ENCODE data around the gene SLC39A1. TPM values are rescaled to one million over a fixed set of nuclear protein-coding genes. Genes with fewer than 3 reads are reported as not detected.
"Not testable (repeated sequence)": the region's sequence is repeated elsewhere in the genome, so short reads cannot be mapped to it uniquely, and the experiment has no call there.

The SLC39A1 gene, protein sequence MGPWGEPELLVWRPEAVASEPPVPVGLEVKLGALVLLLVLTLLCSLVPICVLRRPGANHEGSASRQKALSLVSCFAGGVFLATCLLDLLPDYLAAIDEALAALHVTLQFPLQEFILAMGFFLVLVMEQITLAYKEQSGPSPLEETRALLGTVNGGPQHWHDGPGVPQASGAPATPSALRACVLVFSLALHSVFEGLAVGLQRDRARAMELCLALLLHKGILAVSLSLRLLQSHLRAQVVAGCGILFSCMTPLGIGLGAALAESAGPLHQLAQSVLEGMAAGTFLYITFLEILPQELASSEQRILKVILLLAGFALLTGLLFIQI
- 100 to 1,000 TPM in 1 of 8 experiments, 10 to 100 TPM in 7; 36.6 to 117 (median 57.0) TPM for total RNA-seq

GRCh38 chr1:153963030-153963849 lies at the start of gene SLC39A1:
TSS of gene SLC39A1 (minus strand) at chr1:153963537. CDS start at chr1:153962715, 822 bp downstream.
- in situ Hi-C loops (cut with MboI; ENCODE audit: low pct_unique_long_range_greater_than_20kb in 2 of 9, low sequenced_read_pairs in 9 of 9, unreplicated experiment in 9 of 9): loop anchor here in 1 of 9 experiments (25.0 kb wide), 1 partner anchor 301 kb away; the partner anchor contains the start of genes ILF2 and SNAPIN
- 0 to 2% (median 0%) methylated on average over 2 to 14 of the region's 54 CpGs; no CpG with 5 or more reads in 4 of the 10 experiments for WGBS, 10 experiments
- peak; percentile 51 to 70 (median 66) for ATAC-seq (replicated peaks in 6 of 8)
- Histone ChIP-seq H3K4me3 (peak within 1 kb of the TSS; percentile 61 to 81 (median 77)), H3K27ac (peak within 1 kb of the TSS; percentile 54 to 82), H3K4me1 (replicated peaks in 1 of 2) (peaks cover 24 to 30% of the 10 kb centered on the region in 2 donors)

DNA sequence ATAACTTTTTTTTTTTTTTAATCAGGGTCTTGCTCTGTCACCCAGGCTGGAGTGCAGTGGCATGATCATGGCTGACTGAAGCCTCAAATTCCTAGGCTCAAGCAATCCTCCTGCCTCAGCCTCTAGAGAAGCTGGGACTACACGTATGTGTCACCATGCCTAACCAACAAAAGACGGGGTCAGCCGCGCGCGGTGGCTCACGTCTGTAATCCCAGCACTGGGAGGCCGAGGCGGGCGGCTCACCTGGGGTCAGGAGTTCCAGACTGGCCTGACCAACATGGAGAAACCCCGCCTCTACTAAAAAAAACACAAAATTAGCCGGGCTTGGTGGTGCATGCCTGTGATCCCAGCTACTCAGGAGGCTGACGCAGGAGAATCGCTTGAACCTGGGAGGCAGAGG lies 49.2 kb upstream of the SLC39A1 start:
- H3K27ac ChIP-seq; H3K4me3 ChIP-seq; H3K4me1 ChIP-seq (replicated peaks in 1 of 2); ATAC-seq (replicated peaks in 6 of 8); in situ Hi-C loops (cut with MboI; ENCODE audit: low pct_unique_long_range_greater_than_20kb in 2 of 9, low sequenced_read_pairs in 9 of 9, unreplicated experiment in 9 of 9): not testable (repeated sequence)
- WGBS, 10 experiments: 85 to 100% (median 97%) methylated on average over 1 to 14 of the region's 14 CpGs; no CpG with 5 or more reads in 3 of the 10 experiments

GRCh38 chr1:154012129-154012528 lies 48.8 kb upstream of the SLC39A1 start:
- Histone ChIP-seq H3K4me3 (no peak overlapping the region), H3K27ac (no peak overlapping the region), H3K4me1 (replicated peaks in 1 of 2) (no peaks in the 10 kb centered on the region)
- in situ Hi-C loops (cut with MboI; ENCODE audit: low pct_unique_long_range_greater_than_20kb in 2 of 9, low sequenced_read_pairs in 9 of 9, unreplicated experiment in 9 of 9): no loop called here
- WGBS, 10 experiments: 33 to 100% (median 74%) methylated on average over 1 of the region's 1 CpG; no CpG with 5 or more reads in 3 of the 10 experiments
- ATAC-seq (replicated peaks in 6 of 8): no peak

- Histone ChIP-seq H3K4me3 (no peak overlapping the region), H3K27ac (no peak overlapping the region), H3K4me1 (replicated peaks in 1 of 2) (no peaks in the 10 kb centered on the region)
- in situ Hi-C loops (cut with MboI; ENCODE audit: low pct_unique_long_range_greater_than_20kb in 2 of 9, low sequenced_read_pairs in 9 of 9, unreplicated experiment in 9 of 9): no loop called here
- 91 to 100% (median 100%) methylated on average over 1 to 3 of the region's 3 CpGs; no CpG with 5 or more reads in 3 of the 10 experiments for WGBS, 10 experiments
- no peak for ATAC-seq (replicated peaks in 6 of 8)
These were observed 42.8 kb upstream of the SLC39A1 start for GRCh38 chr1:154006136-154006535.

DNA sequence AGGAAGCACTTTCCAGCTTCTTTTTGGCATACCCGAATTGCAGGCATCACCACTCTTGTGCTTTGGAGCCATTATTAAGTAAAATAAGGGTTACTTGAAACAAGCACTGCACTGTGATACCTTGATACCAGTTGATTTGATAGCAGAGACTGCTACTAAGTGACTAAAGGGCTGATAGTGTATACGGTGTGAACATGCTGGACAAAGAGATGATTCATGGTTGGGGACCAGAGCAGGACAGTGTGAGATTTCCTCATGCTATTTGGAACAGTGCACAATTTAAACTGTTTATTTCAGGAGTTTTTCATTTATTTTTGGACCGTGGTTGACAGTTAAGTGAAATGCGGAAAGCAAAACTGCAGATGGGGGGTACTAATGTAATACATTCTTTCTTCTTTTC lies 37.1 kb upstream of the SLC39A1 start:
- Histone ChIP-seq H3K4me1 (replicated peaks in 1 of 2) (no peaks in the 10 kb centered on the region), H3K27ac (no peak overlapping the region), H3K4me3 (no peak overlapping the region)
- 21 to 100% (median 83%) methylated on average over 2 to 4 of the region's 4 CpGs; no CpG with 5 or more reads in 1 of the 10 experiments for WGBS, 10 experiments
- in situ Hi-C loops (cut with MboI; ENCODE audit: low pct_unique_long_range_greater_than_20kb in 2 of 9, low sequenced_read_pairs in 9 of 9, unreplicated experiment in 9 of 9): no loop called here
- no peak for ATAC-seq (replicated peaks in 6 of 8)

- H3K4me1 ChIP-seq (replicated peaks in 1 of 2); H3K27ac ChIP-seq; H3K4me3 ChIP-seq: not testable (repeated sequence)
- ATAC-seq (replicated peaks in 6 of 8): peak in 1 of 8 experiments; percentile 5
- WGBS, 10 experiments: 84 to 98% (median 93%) methylated on average over 3 to 10 of the region's 10 CpGs; no CpG with 5 or more reads in 1 of the 10 experiments
- in situ Hi-C loops (cut with MboI; ENCODE audit: low pct_unique_long_range_greater_than_20kb in 2 of 9, low sequenced_read_pairs in 9 of 9, unreplicated experiment in 9 of 9): loop anchor here in 6 of 9 experiments (25.0 kb wide), 4 partner anchors 310 to 635 kb away; partner anchors contain the start of genes NPR1 (in 2 of the 6), ILF2 (in 1 of the 6), S100A9 (in 1 of the 6) and SNAPIN (in 1 of the 6)
These were observed 33.5 kb upstream of the SLC39A1 start for GRCh38 chr1:153996882-153997281.

DNA sequence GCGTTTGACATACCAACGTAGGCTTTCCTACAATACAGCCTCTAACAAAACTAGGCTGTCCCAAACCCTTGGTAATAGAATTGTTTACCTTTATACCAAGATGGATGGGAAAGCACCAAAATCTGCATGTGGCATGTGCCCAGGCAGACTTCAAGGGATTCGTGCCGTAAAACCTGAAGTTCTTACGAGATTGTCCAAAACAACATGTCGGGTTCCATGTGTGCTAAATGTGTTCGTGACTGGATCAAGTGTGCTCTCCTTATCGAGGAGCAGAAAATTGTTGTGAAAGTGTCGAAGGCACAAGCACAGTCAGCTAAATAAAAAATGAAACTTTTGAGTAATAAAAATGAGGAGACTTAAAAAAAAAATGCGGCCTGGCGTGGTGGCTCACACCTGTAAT lies 32.3 kb upstream of the SLC39A1 start:
- Histone ChIP-seq H3K27ac (no peak overlapping the region), H3K4me1 (replicated peaks in 1 of 2) (peaks cover 14% of the 10 kb centered on the region in 2 donors), H3K4me3 (no peak overlapping the region)
- 89 to 100% (median 95%) methylated on average over 2 to 11 of the region's 11 CpGs for WGBS, 10 experiments
- no peak for ATAC-seq (replicated peaks in 6 of 8)
- in situ Hi-C loops (cut with MboI; ENCODE audit: low pct_unique_long_range_greater_than_20kb in 2 of 9, low sequenced_read_pairs in 9 of 9, unreplicated experiment in 9 of 9): loop anchor here in 6 of 9 experiments (25.0 kb wide), 4 partner anchors 308 to 633 kb away; partner anchors contain the start of genes NPR1 (in 2 of the 6), ILF2 (in 1 of the 6), S100A9 (in 1 of the 6) and SNAPIN (in 1 of the 6)

- no peak for ATAC-seq (replicated peaks in 6 of 8)
- in situ Hi-C loops (cut with MboI; ENCODE audit: low pct_unique_long_range_greater_than_20kb in 2 of 9, low sequenced_read_pairs in 9 of 9, unreplicated experiment in 9 of 9): loop anchor here in 6 of 9 experiments (25.0 kb wide), 4 partner anchors 308 to 633 kb away; partner anchors contain the start of genes NPR1 (in 2 of the 6), ILF2 (in 1 of the 6), S100A9 (in 1 of the 6) and SNAPIN (in 1 of the 6)
- no peak overlapping the region for H3K27ac ChIP-seq
- H3K4me1 ChIP-seq (replicated peaks in 1 of 2): peaks cover 15% of the 10 kb centered on the region in 2 donors
- no peak overlapping the region for H3K4me3 ChIP-seq
- WGBS, 10 experiments: 75 to 100% (median 100%) methylated on average over 1 to 3 of the region's 3 CpGs; no CpG with 5 or more reads in 1 of the 10 experiments
These were observed 31.9 kb upstream of the SLC39A1 start for GRCh38 chr1:153995202-153995601.

GRCh38 chr1:153991806-153992205 lies 28.5 kb upstream of the SLC39A1 start:
- peaks cover 18 to 21% of the 10 kb centered on the region in 2 donors for H3K4me1 ChIP-seq (replicated peaks in 1 of 2)
- ATAC-seq (replicated peaks in 6 of 8): no peak
- H3K27ac ChIP-seq: no peak overlapping the region
- in situ Hi-C loops (cut with MboI; ENCODE audit: low pct_unique_long_range_greater_than_20kb in 2 of 9, low sequenced_read_pairs in 9 of 9, unreplicated experiment in 9 of 9): loop anchor here in 6 of 9 experiments (25.0 kb wide), 4 partner anchors 305 to 630 kb away; partner anchors contain the start of genes NPR1 (in 2 of the 6), ILF2 (in 1 of the 6), S100A9 (in 1 of the 6) and SNAPIN (in 1 of the 6)
- 62 to 100% (median 89%) methylated on average over 1 to 2 of the region's 2 CpGs; no CpG with 5 or more reads in 1 of the 10 experiments for WGBS, 10 experiments
- H3K4me3 ChIP-seq: peak overlapping the region; percentile 72 to 98 (median 95)

GRCh38 chr1:153991151-153991630 lies 27.9 kb upstream of the SLC39A1 start:
- H3K4me3 ChIP-seq: peak overlapping the region; percentile 72 to 98 (median 95)
- in situ Hi-C loops (cut with MboI; ENCODE audit: low pct_unique_long_range_greater_than_20kb in 2 of 9, low sequenced_read_pairs in 9 of 9, unreplicated experiment in 9 of 9): loop anchor here in 6 of 9 experiments (25.0 kb wide), 4 partner anchors 304 to 629 kb away; partner anchors contain the start of genes NPR1 (in 2 of the 6), ILF2 (in 1 of the 6), S100A9 (in 1 of the 6) and SNAPIN (in 1 of the 6)
- peaks cover 21 to 26% of the 10 kb centered on the region in 2 donors for H3K4me1 ChIP-seq (replicated peaks in 1 of 2)
- peak overlapping the region; percentile 90 to 94 for H3K27ac ChIP-seq
- no peak for ATAC-seq (replicated peaks in 6 of 8)
- 0 to 53% (median 11%) methylated on average over 1 to 9 of the region's 9 CpGs; no CpG with 5 or more reads in 1 of the 10 experiments for whole genome bisulfite sequencing, 10 experiments

DNA sequence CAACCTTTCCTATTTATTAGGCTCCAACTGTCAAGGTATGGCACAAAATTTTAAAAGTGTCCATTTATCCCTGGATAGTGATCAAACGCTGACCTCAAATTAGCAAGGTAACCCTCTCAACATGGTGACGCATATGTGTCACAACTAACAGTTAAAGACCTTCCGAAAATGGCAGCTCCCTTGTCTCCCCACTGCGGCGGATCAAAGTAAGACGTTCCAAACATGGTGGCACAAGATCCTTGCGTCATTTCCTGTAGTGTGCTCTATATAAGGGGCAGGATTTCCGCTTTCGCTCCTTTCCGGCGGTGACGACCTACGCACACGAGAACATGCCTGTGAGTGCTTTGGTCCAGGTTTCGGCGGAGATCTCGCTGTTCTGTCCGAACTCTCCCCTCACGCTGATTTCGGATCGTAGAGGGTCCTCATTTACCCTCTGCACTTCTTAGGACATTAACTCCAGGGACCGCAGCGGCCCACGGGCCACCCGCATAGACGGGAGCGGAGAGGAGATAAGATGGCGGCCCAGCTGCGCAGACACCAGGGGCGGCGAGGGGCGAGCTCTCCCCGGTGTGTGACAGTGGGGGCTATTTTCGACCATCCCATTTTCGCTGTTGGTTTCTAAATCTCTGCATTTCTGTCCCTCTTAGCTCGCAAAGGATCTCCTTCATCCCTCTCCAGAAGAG lies 27.3 kb upstream of the SLC39A1 start, which contains the start of gene RPS27:
RPS27 (plus strand) TSS at position 295 of the 683 bp plus-strand sequence; CDS start at position 330, 35 bp downstream.
- peak; percentile 55 to 86 (median 78) for ATAC-seq (replicated peaks in 6 of 8)
- WGBS, 10 experiments: 0 to 11% (median 0%) methylated on average over 3 to 25 of the region's 36 CpGs
- Histone ChIP-seq H3K27ac (peak within 1 kb of the TSS; percentile 90 to 94), H3K4me3 (peak within 1 kb of the TSS; percentile 72 to 98 (median 95)), H3K4me1 (replicated peaks in 1 of 2) (peaks cover 21 to 27% of the 10 kb centered on the region in 2 donors)
- in situ Hi-C loops (cut with MboI; ENCODE audit: low pct_unique_long_range_greater_than_20kb in 2 of 9, low sequenced_read_pairs in 9 of 9, unreplicated experiment in 9 of 9): loop anchor here in 6 of 9 experiments (25.0 kb wide), 4 partner anchors 303 to 628 kb away; partner anchors contain the start of genes NPR1 (in 2 of the 6), ILF2 (in 1 of the 6), S100A9 (in 1 of the 6) and SNAPIN (in 1 of the 6)

Data from motor neuron (in vitro differentiated cells).